GM19324 (cell line): ENCODE measurements around the gene MKNK2.

Experiments
- ATAC-seq: cut with Tn5 transposase; IDR thresholded peaks from one replicate; pipeline ENCODE4 v1.9.1; 2021; ENCODE audit warnings: mild to moderate bottlenecking, moderate library complexity; ENCODE audit not compliant: unreplicated experiment, low FRiP score

MKNK2 gene

GRCh38 chr19:2058570-2059421 is 7.8 kb upstream of the MKNK2 start:
- no peak for ATAC-seq

GRCh38 chr19:2057484-2058469 is 6.7 kb upstream of the MKNK2 start:
- no peak for ATAC-seq

DNA sequence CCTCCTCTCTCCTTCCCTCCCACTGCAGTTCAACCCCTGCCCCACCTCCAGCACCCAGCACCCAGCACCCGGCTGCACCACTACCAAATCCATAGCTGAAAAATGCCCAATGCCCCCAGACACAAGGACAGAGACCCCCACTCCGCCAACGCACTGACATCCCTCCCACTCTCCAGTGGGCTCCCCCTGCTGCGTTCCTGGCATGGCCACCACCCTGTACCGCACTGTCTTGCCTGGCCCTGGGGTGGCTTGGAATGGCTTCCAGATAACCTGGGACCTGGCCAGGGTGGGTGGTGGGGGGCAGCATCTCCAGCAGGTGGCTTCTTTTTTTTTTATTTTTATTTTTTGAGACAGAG is 5.8 kb upstream of the MKNK2 start:
- no peak for ATAC-seq

DNA sequence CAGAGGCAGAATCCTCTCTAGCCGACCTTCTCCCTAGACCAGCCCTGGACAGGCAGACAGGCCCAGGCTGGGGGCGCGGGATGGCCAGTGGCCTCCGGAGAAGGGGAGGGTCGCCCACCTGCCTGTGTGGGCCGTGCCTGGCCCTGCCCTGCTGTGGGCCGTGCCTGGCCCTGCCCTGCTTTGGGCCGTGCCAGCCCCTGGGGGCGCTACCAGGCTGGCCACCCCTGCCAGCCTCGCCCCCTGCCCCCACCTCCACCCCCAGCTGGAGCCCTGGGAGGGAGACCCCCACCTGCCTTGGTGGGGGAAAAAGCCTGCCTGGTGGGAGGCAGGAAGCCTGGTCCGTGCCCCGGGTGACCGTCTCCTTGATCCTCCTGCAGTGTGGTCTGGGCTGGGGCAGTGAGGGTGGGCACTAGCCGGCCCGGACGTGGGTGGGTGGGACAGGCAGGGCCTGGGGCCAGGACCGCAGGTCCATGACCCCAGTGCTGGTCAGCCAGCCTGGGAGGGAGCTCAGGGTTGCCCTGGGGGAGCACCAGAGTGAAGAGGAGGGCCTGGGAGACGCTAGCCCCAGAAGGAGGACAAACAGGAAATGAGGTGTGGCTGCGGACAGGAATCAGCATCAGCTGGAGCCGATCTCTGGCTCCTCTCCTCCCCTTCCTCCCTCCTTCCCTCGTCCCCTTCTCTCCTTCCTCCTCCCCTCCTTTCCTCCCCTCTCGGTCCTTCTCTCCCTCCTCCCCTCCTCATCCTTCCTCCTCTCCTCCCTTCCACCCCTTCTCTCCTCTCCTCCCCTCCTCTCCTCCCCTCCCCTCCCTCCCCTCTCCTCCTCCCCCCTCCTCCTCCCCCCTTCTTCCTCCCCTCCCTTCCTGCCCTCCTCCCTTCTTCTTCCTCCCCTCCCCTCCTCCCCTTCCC is 5.1 kb upstream of the MKNK2 start:
- ATAC-seq, result no peak

DNA sequence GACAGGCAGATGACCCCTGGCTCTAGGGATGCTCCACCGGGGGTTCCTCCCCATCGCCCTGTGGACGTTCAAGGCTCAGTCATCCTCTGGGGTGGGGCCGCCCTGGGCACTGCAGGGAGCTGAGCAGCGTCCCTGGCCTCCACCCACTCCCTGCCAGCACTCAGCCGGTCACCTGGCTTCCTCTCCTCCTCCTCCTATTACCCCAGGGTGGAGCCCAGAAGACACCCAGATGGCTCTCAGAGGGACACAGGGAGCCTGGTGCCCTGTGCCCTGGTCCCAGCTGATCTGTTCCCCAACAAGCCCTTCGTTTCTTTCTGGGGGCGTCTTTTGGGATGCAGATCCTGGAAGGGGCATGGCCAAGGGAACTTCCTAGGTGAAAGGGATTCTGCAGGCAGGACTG is 3.7 kb upstream of the MKNK2 start:
- no peak for ATAC-seq

DNA sequence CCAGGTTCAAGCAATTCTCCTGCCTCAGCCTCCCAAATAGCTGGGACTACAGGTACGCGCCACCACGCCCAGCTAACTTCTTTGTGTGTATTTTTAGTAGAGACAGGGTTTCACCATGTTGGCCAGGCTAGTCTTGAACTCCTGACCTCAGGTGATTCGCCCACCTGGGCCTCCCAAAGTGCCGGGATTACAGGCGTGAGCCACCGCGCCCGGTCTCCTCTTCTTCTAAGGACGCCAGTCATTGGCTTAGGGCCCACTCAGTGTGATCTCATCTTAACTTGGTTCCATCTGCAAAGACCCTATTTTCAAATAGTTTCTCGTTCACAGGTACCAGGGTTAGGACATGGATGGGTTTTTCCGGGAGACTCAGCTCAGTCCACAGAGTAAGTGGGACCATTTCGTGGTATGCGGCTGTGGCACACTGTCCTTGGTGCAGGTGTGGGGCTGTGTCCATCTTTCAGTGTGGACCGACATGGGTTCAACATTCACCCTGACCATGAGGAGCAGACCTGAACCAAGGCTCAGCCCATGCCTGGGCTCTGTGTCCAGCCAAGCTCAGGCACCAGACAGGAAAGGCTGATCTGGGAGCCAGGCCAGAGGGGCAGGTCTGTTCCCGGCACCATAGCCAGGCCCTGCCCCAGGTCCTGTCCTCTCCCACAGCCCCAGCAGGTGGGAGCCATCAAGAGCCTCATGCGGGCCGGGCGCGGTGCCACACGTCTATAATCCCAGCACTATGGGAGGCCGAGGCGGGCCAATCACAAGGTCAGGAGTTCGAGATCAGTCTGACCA is 2.8 kb upstream of the MKNK2 start:
- ATAC-seq, result no peak

- no peak for ATAC-seq
These were observed 995 bp upstream of the MKNK2 start for GRCh38 chr19:2051773-2052704.

- ATAC-seq, result peak; percentile 8
These were observed 574 bp downstream of the MKNK2 start for GRCh38 chr19:2050349-2050990.

DNA sequence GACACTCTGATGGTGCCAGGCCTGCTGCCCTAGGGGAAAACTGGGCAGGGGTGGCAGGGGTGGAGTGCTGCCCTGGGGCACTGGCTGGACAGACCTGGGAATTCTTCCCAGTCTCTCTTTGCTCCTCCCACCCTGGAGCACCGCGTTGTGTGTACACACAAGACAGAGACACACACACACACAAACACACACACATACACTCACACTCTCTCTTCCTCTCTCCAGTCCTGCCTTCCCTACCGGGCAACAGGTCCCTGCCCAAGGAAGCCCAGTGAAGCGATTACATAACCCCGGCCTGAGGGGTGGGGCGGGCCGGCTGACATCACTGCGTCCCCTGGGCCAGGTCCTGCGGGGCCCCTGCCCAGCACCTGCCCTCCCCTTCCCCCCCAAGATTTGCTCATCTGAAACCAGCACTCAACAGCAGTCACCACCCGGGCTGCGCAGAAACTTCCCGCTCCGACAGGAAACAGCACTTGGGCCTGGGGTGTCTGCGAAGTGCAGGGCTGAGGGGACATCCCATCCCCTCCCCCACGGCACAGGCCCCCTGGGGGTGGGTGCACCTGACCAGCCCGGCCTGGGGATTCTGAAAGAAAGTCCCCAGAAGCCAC is 1.2 kb downstream of the MKNK2 start:
- peak; percentile 4 for ATAC-seq

GRCh38 chr19:2048959-2049740 is 1.9 kb downstream of the MKNK2 start:
- ATAC-seq, result no peak

DNA sequence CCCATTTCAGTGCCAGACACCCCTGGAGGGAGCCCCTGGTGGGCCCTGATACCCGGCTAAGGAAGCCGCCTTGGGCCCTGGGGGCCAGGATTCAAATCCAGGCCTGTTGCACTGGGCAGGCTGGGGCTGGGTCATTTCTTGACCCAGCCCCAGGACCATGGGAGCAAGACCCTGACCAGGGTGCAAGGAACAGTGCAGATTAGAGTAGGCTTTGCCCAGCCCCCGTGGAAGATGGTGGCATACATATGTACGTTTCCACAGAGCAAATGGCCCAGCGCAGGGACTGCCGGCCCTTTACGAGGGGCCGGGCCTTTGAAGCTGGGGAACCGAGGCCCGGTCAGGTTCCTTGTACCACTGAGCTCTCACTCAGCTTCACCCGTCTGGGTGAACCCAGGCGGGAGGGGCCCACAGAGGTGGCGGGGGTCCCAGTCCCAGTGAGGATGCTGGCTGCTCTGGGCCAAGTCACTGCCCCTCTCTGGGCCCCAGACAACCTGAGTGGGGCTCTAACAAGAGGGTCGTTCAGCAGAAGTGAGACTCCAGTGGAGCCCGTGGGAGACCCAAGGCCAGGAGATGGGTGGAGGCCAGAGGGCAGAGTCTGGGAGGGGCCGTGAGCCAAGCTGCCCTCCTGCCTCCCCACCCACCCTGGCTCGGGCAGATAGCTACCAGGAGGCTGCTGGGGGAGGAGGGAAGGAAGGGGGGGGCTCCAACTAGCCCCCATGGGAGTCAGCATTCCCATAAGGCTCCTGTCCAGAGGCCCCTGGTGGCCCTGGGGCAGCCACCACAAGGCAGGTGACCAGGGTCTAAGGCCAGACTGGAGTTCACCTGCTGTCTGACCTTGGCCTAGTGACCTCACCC is 2.7 kb downstream of the MKNK2 start:
- ATAC-seq, result no peak

DNA sequence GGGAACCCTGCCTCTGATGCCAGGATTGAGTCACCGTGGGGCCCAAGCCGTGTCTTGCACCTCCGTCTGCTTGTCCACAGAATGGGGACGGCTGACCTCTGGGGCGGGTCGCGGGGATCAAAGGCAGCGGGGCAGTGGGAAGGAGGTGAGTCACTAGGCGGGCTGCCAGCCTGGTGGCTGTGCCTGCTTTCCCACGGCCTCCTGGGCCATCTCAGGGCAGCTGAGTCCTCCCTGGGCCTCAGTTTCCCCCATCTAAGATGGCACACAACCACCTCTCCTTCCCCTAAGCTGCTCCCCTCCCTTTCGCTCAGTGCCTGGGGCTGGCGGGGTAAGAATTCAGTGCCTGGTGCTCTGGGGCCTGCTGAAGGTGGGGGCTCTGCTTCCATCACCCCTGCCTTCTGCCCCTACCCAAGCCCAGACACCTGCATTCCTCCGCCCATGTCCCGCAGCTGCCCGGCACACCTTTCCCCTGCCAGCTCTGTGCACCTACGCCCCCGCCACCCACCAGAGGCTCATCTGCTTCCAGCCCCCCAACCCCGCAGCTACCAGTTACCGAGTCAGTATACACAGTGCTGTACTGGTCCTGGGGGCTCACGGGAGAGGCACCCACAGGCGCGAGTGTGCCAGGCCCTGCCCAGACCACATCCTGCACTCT is 3.5 kb downstream of the MKNK2 start:
- ATAC-seq, result no peak

- no peak for ATAC-seq
These were observed 4.0 kb downstream of the MKNK2 start for GRCh38 chr19:2047076-2047448.

DNA sequence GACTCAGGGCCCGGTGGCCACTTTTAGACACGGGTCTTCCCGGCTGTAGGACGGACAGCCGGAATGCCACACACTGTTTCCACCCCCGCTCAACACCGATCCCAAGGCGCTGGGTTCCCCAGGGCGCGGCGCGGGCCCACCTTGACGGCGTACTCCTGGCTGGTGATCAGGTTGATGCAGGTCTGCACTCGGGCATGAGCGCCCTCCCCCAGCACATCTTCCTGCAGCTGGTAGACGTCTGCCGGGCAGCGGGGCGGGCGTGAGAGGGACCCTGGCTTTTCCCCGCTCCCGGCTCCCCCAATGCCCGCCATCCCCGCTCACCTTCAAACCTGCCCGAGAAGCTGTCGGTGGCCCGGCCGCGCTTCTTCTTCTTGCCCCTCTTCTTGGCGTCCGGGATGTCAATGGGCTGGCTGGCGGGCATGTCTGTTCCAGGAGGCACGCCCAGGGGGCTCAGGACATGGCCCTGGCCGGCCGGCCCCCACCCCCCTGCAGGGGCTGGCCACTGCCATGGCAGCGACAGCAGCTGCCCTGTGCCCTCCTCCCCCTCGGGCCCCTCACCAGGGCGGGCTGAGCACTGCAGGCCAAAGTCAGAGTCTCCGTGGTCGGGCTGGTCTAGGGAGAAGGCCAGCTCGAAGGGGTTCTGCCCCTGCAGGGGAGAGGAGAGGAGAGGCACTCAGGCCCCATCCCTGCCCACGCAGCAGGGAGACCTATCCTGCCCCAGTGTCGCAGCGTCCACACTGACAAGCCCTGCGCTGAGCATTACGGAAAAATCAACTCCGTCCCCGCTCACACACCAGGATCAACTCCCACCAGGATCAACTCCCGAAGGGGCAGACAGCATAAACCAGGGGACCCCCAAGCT is 4.8 kb downstream of the MKNK2 start:
- no peak for ATAC-seq
